NB4 (cell line): ENCODE measurements around the gene TM4SF20.

Source experiments
- POLR2A ChIP-seq: IDR thresholded peaks from 2 replicates; pipeline ENCODE4 v1.6.1; 2011; ENCODE audit warnings: mild to moderate bottlenecking; ENCODE audit not compliant: insufficient read length; ENCODE audit errors: extremely low read depth
- TF ChIP-seq, protein P1 (sequence below): IDR thresholded peaks from one replicate; pipeline ENCODE4 v1.5.1; 2012; ENCODE audit warnings: low read depth, low read length

DNA sequence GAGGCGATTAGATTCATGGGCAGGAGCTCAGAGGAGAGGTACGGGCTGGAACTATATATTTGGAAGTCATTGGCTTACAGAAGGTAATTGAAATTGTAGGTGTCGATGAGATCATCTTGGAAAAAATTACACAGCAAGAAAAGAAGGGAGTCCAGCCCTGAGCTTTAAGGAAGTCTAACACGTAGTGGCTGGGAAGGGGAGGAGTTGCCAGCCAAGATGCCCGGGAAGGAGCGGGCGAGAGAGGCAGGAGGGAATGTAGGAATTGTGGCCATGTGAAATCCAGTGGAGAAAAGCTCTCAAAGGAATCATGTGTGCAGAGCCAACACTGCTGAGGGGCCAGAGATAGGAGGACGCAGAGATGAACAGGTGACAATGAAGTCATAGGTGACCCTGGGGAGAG is 34.3 kb upstream of the TM4SF20 start:
- TF ChIP-seq POLR2A = no peak
- TF ChIP-seq, protein P1, sequence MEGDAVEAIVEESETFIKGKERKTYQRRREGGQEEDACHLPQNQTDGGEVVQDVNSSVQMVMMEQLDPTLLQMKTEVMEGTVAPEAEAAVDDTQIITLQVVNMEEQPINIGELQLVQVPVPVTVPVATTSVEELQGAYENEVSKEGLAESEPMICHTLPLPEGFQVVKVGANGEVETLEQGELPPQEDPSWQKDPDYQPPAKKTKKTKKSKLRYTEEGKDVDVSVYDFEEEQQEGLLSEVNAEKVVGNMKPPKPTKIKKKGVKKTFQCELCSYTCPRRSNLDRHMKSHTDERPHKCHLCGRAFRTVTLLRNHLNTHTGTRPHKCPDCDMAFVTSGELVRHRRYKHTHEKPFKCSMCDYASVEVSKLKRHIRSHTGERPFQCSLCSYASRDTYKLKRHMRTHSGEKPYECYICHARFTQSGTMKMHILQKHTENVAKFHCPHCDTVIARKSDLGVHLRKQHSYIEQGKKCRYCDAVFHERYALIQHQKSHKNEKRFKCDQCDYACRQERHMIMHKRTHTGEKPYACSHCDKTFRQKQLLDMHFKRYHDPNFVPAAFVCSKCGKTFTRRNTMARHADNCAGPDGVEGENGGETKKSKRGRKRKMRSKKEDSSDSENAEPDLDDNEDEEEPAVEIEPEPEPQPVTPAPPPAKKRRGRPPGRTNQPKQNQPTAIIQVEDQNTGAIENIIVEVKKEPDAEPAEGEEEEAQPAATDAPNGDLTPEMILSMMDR = no peak
